PFSK-1 (cell line): Measurements from ENCODE around the gene NMT2.

ENCODE experiments used
- FOXP2 ChIP-seq: optimal IDR thresholded peaks from 2 replicates; pipeline ENCODE3; 2011; ENCODE audit warnings: borderline replicate concordance, control low read depth, inconsistent platforms; ENCODE audit not compliant: insufficient read depth; ENCODE audit errors: extremely low read length, extremely low read depth
- POLR2AphosphoS5 ChIP-seq: IDR thresholded peaks from 2 replicates; pipeline ENCODE4 v1.6.1; 2012; ENCODE audit warnings: low read depth, mild to moderate bottlenecking, control low read depth, low read length, moderate library complexity
- SIN3A ChIP-seq: IDR thresholded peaks from 2 replicates; pipeline ENCODE4 v1.6.1; 2012; ENCODE audit warnings: mild to moderate bottlenecking, low read length, moderate library complexity, borderline replicate concordance; ENCODE audit not compliant: insufficient read depth
- TAF1 ChIP-seq: IDR thresholded peaks from 2 replicates; pipeline ENCODE4 v1.6.1; 2012; ENCODE audit warnings: low read length, control low read depth, borderline replicate concordance; ENCODE audit not compliant: insufficient read depth
- TF ChIP-seq, protein P1 (sequence below), 2 experiments: IDR thresholded peaks; 2 replicates each; pipeline versions ENCODE4 v1.6.1 to v1.8.0; 2011 to 2012; ENCODE audit warnings: low read depth in 2 of 2, low read length in 2 of 2, control low read depth in 1 of 2, inconsistent platforms in 1 of 2, mild to moderate bottlenecking in 1 of 2, moderate library complexity in 1 of 2; ENCODE audit not compliant: insufficient read depth in 1 of 2

The NMT2 gene

GRCh38 chr10:15144788-15145187 is 23.7 kb downstream of the NMT2 start:
- TF ChIP-seq, protein P1, sequence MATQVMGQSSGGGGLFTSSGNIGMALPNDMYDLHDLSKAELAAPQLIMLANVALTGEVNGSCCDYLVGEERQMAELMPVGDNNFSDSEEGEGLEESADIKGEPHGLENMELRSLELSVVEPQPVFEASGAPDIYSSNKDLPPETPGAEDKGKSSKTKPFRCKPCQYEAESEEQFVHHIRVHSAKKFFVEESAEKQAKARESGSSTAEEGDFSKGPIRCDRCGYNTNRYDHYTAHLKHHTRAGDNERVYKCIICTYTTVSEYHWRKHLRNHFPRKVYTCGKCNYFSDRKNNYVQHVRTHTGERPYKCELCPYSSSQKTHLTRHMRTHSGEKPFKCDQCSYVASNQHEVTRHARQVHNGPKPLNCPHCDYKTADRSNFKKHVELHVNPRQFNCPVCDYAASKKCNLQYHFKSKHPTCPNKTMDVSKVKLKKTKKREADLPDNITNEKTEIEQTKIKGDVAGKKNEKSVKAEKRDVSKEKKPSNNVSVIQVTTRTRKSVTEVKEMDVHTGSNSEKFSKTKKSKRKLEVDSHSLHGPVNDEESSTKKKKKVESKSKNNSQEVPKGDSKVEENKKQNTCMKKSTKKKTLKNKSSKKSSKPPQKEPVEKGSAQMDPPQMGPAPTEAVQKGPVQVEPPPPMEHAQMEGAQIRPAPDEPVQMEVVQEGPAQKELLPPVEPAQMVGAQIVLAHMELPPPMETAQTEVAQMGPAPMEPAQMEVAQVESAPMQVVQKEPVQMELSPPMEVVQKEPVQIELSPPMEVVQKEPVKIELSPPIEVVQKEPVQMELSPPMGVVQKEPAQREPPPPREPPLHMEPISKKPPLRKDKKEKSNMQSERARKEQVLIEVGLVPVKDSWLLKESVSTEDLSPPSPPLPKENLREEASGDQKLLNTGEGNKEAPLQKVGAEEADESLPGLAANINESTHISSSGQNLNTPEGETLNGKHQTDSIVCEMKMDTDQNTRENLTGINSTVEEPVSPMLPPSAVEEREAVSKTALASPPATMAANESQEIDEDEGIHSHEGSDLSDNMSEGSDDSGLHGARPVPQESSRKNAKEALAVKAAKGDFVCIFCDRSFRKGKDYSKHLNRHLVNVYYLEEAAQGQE (IDR thresholded peaks at IDR 0.05; ENCODE audit: insufficient read depth in 1 of 2, low read depth in 2 of 2, low read length in 2 of 2): no peak
- TF ChIP-seq POLR2AphosphoS5: no peak
- no peak for TF ChIP-seq TAF1
- no peak for TF ChIP-seq FOXP2
- TF ChIP-seq SIN3A: no peak

DNA sequence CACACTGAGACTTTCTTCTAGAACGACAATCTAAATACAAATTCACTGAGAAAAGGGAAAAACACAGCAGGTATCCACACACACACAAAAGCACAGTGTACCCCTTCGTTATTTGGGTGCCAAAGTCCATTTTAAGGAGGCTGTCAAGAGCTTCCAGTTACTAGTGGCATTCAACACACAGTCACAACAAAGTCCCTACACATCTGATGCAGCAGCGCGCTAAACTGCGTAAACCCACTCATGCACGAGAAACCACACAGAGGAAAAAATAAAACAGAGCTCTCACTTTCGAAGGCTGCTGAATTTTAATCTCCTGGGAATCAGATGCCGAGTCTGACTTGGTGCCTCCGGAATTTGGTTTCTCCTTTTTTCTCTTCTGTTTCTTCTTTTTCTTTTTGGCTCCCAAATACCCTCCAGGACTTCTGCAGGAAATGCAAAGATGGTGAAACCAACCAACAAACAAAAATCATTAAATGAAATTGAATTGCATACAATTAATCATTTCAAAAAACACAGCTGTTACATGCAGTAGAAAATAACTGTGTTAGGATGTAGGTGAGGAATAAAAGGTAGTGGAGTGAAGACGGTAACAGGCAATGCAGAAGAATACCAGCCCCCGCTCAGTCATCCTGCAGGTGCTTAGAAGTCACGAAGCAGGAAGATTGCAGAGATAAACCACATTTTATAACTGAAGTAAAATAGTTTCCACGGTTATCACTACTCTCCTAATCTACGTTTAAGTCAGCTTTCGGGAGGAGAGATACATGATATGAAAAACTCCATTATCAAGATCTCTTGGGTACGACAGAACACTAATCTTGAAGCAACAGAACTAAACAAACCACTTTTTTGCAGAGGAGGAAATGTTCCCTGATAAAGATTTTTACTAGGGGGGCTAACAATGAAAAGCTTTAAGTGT is 27.1 kb downstream of the NMT2 start:
- TF ChIP-seq SIN3A (no peak), TAF1 (no peak), FOXP2 (no peak), POLR2AphosphoS5 (no peak)
- TF ChIP-seq, protein P1 (IDR thresholded peaks at IDR 0.05; ENCODE audit: insufficient read depth in 1 of 2, low read depth in 2 of 2, low read length in 2 of 2): no peak

- no peak for TF ChIP-seq SIN3A
- TF ChIP-seq, protein P1 (IDR thresholded peaks at IDR 0.05; ENCODE audit: insufficient read depth in 1 of 2, low read depth in 2 of 2, low read length in 2 of 2): no peak
- TF ChIP-seq POLR2AphosphoS5: no peak
- TF ChIP-seq FOXP2: no peak
- no peak for TF ChIP-seq TAF1
Measured at GRCh38 chr10:15140698-15141097, 27.8 kb downstream of the NMT2 start.

GRCh38 chr10:15137636-15138035 is 30.9 kb downstream of the NMT2 start:
- TF ChIP-seq FOXP2 (no peak), POLR2AphosphoS5 (no peak), TAF1 (no peak), SIN3A (no peak)
- TF ChIP-seq, protein P1 (IDR thresholded peaks at IDR 0.05; ENCODE audit: insufficient read depth in 1 of 2, low read depth in 2 of 2, low read length in 2 of 2): no peak
